ENCODE results near the gene EPN1. TPM values are rescaled to one million over a fixed set of nuclear protein-coding genes. Genes with fewer than 3 reads are reported as not detected.

Gene EPN1
- total RNA-seq, 1 donor from 2014 or later: 145 TPM

DNA sequence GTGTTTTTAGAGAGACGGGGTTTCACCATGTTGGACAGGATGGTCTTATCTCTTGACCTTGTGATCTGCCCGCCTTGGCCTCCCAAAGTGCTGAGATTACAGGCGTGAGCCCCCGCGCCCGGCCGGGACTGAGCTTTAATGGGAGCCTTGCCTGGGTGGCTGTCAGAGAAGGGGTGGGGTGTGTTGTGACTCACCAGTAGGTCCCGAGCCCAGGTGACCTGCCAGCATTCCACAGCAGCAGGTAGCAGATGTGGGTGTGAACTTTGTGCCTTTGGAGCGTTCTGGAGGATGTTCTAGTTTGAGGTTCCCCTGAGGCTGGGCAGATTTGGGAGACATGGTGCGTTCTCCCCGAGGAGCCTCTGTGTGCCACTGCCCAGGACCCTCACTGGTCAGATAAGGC, 7.1 kb upstream of the EPN1 start:
- Mint-ChIP-seq H3K4me1 (ENCODE audit: low read depth, unreplicated experiment) (peaks cover 9% of the 10 kb centered on the region), H3K4me3 (ENCODE audit: unreplicated experiment) (no peak overlapping the region), H3K9me3 (ENCODE audit: unreplicated experiment) (peaks cover 1% of the 10 kb centered on the region), H3K27me3 (ENCODE audit: low read depth, unreplicated experiment) (no peaks in the 10 kb centered on the region), H3K27ac (ENCODE audit: unreplicated experiment) (no peak overlapping the region), H3K36me3 (ENCODE audit: low read depth, unreplicated experiment) (peaks cover 15% of the 10 kb centered on the region)
- no peak overlapping the region for H2AFZ ChIP-seq (ENCODE audit: low read depth, low read length)
- TF ChIP-seq, protein P1, sequence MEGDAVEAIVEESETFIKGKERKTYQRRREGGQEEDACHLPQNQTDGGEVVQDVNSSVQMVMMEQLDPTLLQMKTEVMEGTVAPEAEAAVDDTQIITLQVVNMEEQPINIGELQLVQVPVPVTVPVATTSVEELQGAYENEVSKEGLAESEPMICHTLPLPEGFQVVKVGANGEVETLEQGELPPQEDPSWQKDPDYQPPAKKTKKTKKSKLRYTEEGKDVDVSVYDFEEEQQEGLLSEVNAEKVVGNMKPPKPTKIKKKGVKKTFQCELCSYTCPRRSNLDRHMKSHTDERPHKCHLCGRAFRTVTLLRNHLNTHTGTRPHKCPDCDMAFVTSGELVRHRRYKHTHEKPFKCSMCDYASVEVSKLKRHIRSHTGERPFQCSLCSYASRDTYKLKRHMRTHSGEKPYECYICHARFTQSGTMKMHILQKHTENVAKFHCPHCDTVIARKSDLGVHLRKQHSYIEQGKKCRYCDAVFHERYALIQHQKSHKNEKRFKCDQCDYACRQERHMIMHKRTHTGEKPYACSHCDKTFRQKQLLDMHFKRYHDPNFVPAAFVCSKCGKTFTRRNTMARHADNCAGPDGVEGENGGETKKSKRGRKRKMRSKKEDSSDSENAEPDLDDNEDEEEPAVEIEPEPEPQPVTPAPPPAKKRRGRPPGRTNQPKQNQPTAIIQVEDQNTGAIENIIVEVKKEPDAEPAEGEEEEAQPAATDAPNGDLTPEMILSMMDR (IDR thresholded peaks at IDR 0.05; ENCODE audit: insufficient read depth, low read depth, low read length): no peak
- TF ChIP-seq EZH2 (IDR thresholded peaks at IDR 0.05; ENCODE audit: insufficient read depth, low read length): no peak
- peaks cover 25% of the 10 kb centered on the region for H3K36me3 ChIP-seq (ENCODE audit: insufficient read depth, low read length)
- H3K4me2 ChIP-seq (ENCODE audit: low read length): no peak overlapping the region
- peaks cover 4% of the 10 kb centered on the region for H3K4me1 ChIP-seq (ENCODE audit: insufficient read depth, low read length)
- H3K27ac ChIP-seq (ENCODE audit: low read depth, low read length): no peak overlapping the region
- no peaks in the 10 kb centered on the region for H3K27me3 ChIP-seq (ENCODE audit: insufficient read depth, low read length)
- H4K20me1 ChIP-seq (ENCODE audit: insufficient read depth, low read length): peaks cover 97% of the 10 kb centered on the region
- no peak for FAIRE-seq
- no peaks in the 10 kb centered on the region for H3K9me3 ChIP-seq (ENCODE audit: insufficient read depth, low read depth, low read length)
- no peak overlapping the region for H3K9ac ChIP-seq (ENCODE audit: low read length)
- H3K79me2 ChIP-seq (ENCODE audit: insufficient read depth, low read length): peaks cover 90% of the 10 kb centered on the region
- no peak for DNase-seq (ENCODE audit: low read depth)
- no peak overlapping the region for H3K4me3 ChIP-seq (ENCODE audit: insufficient read depth, low read depth, low read length)

DNA sequence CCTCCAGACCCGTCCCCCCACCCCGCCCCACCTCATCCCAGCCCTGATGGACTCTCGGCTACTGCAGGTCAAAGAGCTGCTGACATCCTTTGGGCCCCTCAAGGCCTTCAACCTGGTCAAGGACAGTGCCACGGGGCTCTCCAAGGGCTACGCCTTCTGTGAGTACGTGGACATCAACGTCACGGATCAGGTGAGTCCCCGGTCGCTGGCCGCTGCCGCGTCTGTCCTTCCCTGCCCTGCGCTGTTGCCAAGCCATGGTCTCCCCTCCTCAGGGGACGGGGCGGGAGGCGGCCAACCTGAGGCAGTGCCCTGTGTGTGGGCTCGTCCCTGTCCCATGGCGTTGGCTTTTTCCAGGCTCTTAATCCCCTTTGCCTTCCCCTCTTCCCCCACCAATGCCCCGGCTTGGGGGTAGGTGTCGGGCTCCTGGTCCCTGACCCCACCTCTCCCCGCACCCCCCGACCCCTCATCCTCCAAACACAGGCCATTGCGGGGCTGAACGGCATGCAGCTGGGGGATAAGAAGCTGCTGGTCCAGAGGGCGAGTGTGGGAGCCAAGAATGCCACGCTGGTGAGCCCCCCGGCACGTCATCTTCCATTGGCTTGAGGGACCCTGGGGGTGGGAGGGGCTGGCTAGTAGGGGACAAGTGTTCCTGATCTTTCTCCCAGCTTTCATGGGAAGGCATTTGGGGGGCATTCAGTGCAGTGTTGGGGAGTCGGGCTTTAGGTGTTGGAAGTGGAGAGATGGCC, 6.2 kb upstream of the EPN1 start:
- Histone ChIP-seq H4K20me1 (ENCODE audit: insufficient read depth, low read length) (peaks cover 97% of the 10 kb centered on the region), H3K9me3 (ENCODE audit: insufficient read depth, low read depth, low read length) (no peaks in the 10 kb centered on the region), H3K27me3 (ENCODE audit: insufficient read depth, low read length) (no peaks in the 10 kb centered on the region), H3K4me1 (ENCODE audit: insufficient read depth, low read length) (peaks cover 6% of the 10 kb centered on the region), H3K9ac (ENCODE audit: low read length) (no peak overlapping the region), H3K4me3 (ENCODE audit: insufficient read depth, low read depth, low read length) (no peak overlapping the region), H3K36me3 (ENCODE audit: insufficient read depth, low read length) (peaks cover 17% of the 10 kb centered on the region), H3K27ac (ENCODE audit: low read depth, low read length) (no peak overlapping the region), H3K79me2 (ENCODE audit: insufficient read depth, low read length) (peaks cover 90% of the 10 kb centered on the region), H2AFZ (ENCODE audit: low read depth, low read length) (no peak overlapping the region), H3K4me2 (ENCODE audit: low read length) (no peak overlapping the region)
- TF ChIP-seq, protein P1 (IDR thresholded peaks at IDR 0.05; ENCODE audit: insufficient read depth, low read depth, low read length): no peak
- no peak for TF ChIP-seq EZH2 (IDR thresholded peaks at IDR 0.05; ENCODE audit: insufficient read depth, low read length)
- H3K9me3 Mint-ChIP-seq (ENCODE audit: unreplicated experiment): peaks cover 1% of the 10 kb centered on the region
- H3K4me1 Mint-ChIP-seq (ENCODE audit: low read depth, unreplicated experiment): peaks cover 14% of the 10 kb centered on the region
- H3K27me3 Mint-ChIP-seq (ENCODE audit: low read depth, unreplicated experiment): no peaks in the 10 kb centered on the region
- H3K36me3 Mint-ChIP-seq (ENCODE audit: low read depth, unreplicated experiment): peaks cover 10% of the 10 kb centered on the region
- no peak overlapping the region for H3K4me3 Mint-ChIP-seq (ENCODE audit: unreplicated experiment)
- DNase-seq (ENCODE audit: low read depth): no peak
- no peak for FAIRE-seq
- no peak overlapping the region for H3K27ac Mint-ChIP-seq (ENCODE audit: unreplicated experiment)

Data from astrocyte (in vitro differentiated cells and primary cell).